ENCODE measurements around the gene KDM8.
A peak's percentile ranks its signal among the peaks of the same experiment; 100 is the strongest.
"Not testable (repeated sequence)": the region's sequence is repeated elsewhere in the genome, so short reads cannot be mapped to it uniquely, and the experiment has no call there.

The KDM8 gene

GRCh38 chr16:27189335-27189972 lies 13.9 kb upstream of the KDM8 start:
- in situ Hi-C loops (cut with MboI; ENCODE audit: low pct_unique_long_range_greater_than_20kb, low sequenced_read_pairs), result no loop called here
- DNase-seq, result no peak

DNA sequence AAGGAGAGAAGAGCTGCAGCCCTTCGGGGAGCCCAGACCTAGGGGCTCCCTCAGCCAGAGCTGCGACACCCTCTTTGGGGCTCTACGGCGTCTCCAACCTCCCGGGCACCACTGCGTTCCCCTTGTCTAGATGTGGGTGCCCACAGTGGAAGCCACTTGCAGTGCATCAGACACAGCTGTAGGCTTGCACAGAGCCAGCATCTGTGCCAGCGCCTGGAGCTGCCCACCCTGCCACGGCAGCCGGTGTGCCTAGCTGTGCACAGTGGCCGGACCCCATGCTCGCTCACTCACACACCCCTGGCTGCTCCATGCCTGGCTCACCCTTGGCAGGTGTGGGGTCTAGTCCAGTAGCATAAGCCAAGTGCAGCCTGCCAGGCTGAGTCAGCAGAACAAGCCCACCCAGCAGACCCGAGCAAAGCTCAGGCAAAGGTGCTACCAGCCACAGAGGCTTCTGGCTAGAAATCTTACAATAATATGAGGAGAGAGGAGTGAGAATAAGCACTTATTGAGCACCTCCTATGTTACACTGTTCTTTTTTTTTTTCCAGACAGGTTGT lies 12.9 kb upstream of the KDM8 start:
- no peak for DNase-seq
- in situ Hi-C loops (cut with MboI; ENCODE audit: low pct_unique_long_range_greater_than_20kb, low sequenced_read_pairs), result no loop called here

DNA sequence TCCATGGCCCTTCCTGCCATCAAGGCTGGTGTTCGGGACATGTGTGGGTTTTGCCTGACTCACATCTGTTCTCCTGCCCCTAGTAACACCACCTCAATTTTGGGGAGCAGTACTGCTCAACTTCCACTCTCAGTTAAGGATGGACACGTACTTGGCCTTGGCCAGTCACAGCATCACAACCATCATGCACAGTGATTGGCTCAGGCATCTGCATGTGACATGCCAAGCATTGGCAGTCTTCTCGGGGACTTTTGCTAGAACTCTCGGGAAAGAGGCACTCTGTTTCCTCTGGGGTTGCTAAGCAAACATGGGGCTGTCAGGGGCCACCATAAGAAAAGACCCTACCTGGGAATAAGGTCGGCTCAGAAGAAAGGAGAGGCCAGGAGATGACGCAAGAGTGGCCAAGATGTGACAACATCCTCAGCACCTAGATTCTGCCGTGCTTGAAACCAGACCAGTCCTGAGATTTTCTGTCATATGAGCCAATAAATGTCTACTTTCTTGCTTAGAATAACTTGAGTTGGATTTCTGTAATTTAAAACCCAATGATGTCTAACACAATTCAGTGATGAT lies 11.9 kb upstream of the KDM8 start:
- in situ Hi-C loops (cut with MboI; ENCODE audit: low pct_unique_long_range_greater_than_20kb, low sequenced_read_pairs), result no loop called here

GRCh38 chr16:27193300-27193990 lies 9.9 kb upstream of the KDM8 start:
- in situ Hi-C loops (cut with MboI; ENCODE audit: low pct_unique_long_range_greater_than_20kb, low sequenced_read_pairs), result no loop called here
- DNase-seq, result no peak

More for the DNA sequence above, 11.9 kb upstream of the KDM8 start:
- no peak for DNase-seq

DNA sequence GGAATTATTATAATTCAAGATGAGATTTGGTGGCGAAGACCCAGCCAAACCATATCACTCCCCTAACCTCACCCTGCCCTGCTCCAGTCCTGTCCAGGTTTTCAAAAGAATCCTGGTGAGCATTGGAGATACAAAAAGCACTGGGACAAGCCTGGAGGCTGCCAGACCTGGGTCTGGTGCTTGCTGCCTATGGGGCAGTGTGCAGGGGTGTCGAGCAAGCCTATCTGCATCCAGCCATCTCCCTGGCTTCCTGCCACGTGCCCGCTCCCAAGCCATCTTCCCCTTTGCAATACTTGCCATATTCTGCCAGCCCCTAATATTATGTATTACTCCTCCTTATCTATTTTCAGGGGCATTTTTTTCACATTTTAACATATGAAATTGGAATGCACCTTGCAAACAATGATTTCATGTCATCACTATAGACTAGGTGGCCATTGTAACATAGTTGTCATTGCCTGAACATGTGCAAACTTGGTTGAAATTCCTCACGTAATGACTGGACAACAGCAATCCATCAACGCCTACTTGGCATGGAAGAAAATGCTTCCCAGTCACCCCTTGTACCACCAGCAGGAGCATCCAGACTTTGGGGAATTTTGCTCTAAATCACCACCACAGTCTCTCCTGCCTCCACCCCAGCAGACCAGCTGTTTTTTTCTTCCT lies 8.1 kb upstream of the KDM8 start:
- in situ Hi-C loops (cut with MboI; ENCODE audit: low pct_unique_long_range_greater_than_20kb, low sequenced_read_pairs), result no loop called here
- DNase-seq, result no peak

GRCh38 chr16:27195941-27196595 lies 7.3 kb upstream of the KDM8 start:
- in situ Hi-C loops (cut with MboI; ENCODE audit: low pct_unique_long_range_greater_than_20kb, low sequenced_read_pairs), result no loop called here
- no peak for DNase-seq

DNA sequence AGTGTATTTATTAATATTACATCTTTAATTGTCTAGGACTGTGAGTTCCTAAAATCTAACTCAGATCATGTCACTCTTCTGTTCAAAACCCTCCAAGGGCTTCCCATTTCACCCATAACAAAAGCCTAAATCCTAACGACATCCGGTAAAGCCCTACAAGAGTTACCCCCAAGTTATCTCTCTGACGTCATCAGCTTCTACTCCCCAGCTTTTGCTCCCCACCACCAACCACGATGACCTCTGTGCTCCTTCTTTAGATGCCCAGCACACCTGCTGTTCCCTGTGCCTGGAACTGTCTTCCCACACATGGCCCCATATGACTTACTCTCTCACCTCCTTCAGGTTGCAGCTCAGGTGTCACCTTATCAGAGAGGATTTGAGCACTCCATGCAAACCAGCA lies 6.3 kb upstream of the KDM8 start:
- no peak for DNase-seq
- in situ Hi-C loops (cut with MboI; ENCODE audit: low pct_unique_long_range_greater_than_20kb, low sequenced_read_pairs), result no loop called here

DNA sequence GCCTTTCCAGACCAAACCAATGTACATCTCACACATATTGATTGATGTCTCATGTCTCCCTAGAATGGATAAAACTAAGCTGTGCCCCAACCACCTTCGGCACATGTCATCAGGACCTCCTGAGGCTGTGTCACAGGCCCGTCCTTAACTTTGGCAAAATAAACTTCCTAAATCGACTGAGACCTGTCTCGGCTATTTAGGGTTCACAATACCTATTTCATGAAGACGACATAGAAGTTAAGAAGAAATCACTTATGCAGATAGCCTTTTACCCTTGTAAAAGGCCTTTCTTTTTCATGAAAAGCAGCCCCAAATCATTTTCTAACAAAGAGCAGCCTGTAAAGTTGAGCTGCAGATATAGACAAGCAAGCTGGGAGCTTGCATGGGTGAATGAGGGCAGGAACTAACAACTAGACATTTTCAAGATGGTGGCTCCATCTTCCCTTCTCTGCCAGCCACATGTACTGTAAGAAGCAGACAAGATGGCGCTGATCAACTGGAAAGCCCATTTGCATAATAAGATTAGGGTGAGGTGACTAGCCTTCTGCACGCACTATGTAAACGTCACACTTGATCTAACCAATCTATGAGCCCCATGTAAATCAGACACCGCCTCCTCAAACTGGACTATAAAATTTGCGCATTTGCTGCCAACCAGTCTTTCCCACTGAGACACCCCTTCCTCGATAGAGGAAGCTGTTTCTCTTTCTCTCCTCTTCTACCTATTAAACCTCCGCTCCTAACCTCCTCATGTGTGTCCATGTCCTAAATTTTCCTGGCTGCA lies 4.7 kb upstream of the KDM8 start:
- DNase-seq, result no peak

DNA sequence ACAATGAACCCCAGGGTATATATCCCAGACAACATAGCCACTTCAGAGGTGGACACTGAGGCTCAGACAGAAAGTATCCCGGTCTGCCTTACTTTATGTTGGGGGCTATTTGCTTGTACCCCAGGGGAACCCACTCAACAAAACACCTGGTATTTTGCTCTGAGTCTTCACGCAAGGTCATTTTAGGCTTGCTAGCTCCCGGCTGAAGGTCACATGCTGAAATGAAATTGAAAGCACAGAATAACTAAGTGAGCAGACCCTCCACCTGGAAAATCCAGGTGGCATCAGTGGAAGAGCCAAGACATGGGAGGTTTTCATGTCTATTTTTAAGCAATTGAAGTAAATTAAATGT lies 4.1 kb upstream of the KDM8 start:
- no peak for DNase-seq
- in situ Hi-C loops (cut with MboI; ENCODE audit: low pct_unique_long_range_greater_than_20kb, low sequenced_read_pairs), result no loop called here

More for the DNA sequence above, 4.7 kb upstream of the KDM8 start:
- in situ Hi-C loops (cut with MboI; ENCODE audit: low pct_unique_long_range_greater_than_20kb, low sequenced_read_pairs), result no loop called here

DNA sequence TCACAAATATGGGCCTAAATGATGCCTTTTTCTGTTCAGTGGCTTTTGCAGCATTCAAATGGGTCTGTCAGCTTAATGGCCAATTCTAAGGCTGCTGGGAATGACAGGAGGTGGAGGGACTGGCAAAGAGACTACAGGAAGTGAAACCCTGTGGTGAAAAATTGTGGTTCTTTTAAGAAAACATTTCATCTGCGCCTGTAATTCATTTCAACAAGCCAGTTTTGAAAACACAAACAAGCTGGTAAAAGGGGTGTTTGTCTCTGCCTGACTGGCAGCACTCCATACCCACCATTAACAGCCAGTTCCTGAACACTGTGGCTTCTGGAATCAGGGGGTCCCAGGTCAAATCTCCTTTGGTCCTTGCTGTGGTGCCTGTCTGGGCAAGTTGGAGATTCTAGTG lies 3.6 kb upstream of the KDM8 start:
- in situ Hi-C loops (cut with MboI; ENCODE audit: low pct_unique_long_range_greater_than_20kb, low sequenced_read_pairs), result no loop called here
- peak; percentile 87 for DNase-seq

DNA sequence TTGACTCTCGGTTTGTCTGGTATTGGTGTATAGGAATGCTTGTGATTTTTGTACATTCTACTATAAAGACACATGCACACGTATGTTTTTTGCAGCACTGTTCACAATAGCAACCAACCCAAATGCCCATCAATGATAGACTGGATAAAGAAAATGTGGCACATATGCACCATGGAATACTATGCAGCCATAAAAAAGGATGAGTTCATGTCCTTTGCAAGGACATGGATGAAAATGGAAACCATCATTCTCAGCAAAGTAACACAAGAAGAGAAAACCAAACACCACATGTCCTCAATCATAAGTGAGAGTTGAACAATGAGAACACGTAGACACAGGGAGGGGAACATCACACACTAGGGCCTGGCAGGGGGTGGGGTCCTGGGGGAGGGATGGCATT lies 2.4 kb upstream of the KDM8 start:
- DNase-seq; in situ Hi-C loops (cut with MboI; ENCODE audit: low pct_unique_long_range_greater_than_20kb, low sequenced_read_pairs): not testable (repeated sequence)

DNA sequence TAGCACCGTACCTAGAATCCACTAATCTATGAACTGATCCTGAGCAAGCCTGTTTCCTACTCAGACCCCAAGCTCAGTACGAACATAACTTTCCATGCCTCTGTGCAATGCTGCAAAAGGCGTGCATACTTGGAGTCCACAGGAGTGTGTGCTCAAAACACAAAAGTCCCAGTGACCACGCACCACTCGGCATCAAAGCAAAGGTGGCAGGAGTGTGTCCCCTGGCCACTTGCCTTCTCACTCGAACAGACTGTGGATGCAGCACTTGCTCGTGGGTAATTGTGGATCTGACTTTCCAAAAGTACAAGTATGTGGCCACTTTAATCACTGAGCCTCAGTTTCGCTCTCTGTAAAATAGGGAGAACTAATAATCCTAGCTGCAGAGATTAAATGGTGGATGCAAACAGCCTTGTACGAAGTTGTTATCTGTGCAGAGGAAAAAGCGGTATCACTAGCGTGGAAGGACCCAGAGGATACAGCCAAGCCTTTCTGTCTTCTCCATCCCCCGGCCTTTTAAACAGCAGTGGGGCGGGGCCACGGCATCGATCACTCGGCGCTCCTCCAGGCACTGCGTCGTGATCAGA lies 311 bp upstream of the KDM8 start:
- in situ Hi-C loops (cut with MboI; ENCODE audit: low pct_unique_long_range_greater_than_20kb, low sequenced_read_pairs), result no loop called here
- DNase-seq, result no peak

- in situ Hi-C loops (cut with MboI; ENCODE audit: low pct_unique_long_range_greater_than_20kb, low sequenced_read_pairs), result no loop called here
- no peak for DNase-seq
These were observed 1.1 kb downstream of the KDM8 start for GRCh38 chr16:27204312-27204915.

DNA sequence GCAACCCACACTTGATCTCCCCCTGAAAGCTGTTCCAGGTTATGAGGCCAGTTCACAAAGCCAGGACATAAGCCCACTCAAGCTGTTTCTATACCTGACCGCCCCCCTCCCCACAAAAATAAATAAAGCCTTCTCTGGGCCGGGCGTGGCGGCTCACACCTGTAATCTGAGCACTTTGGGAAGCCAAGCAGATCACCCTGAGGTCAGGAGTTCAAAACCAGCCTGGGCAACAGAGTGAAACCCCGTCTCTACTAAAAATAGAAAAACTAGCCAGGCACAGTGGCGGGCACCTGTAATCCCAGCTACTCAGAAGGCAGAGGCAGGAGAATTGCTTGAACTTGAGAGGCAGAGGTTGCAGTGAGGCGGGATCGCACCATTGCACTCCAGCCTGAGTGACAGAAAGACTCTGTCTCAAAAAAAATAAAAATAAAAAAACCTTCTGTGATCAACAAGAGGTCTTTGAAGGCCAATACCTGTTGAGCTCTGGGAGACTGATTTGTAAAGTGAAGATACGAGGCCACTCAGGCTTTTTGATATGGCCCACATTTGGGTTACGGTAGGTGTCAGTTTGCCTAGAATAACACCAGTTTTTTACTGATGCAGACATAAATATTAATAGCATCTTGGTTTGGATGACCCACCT lies 2.2 kb downstream of the KDM8 start:
- no peak for DNase-seq
- in situ Hi-C loops (cut with MboI; ENCODE audit: low pct_unique_long_range_greater_than_20kb, low sequenced_read_pairs), result no loop called here

GRCh38 chr16:27207121-27207520 lies 3.8 kb downstream of the KDM8 start:
- DNase-seq; in situ Hi-C loops (cut with MboI; ENCODE audit: low pct_unique_long_range_greater_than_20kb, low sequenced_read_pairs): not testable (repeated sequence)

- in situ Hi-C loops (cut with MboI; ENCODE audit: low pct_unique_long_range_greater_than_20kb, low sequenced_read_pairs), result no loop called here
- DNase-seq, result no peak
These were observed 4.9 kb downstream of the KDM8 start for GRCh38 chr16:27208081-27208680.

- in situ Hi-C loops (cut with MboI; ENCODE audit: low pct_unique_long_range_greater_than_20kb, low sequenced_read_pairs), result no loop called here
- DNase-seq, result no peak
These were observed 5.5 kb downstream of the KDM8 start for GRCh38 chr16:27208796-27209195.
